Ishikawa (cell line): ENCODE measurements around the gene ODAD3.

Experiments used
- CEBPB ChIP-seq: IDR thresholded peaks from 2 replicates; pipeline ENCODE4 v1.6.1; 2012
- EGR1 ChIP-seq: IDR thresholded peaks from 2 replicates; pipeline ENCODE4 v1.6.1; 2012
- EP300 ChIP-seq: IDR thresholded peaks from 2 replicates; pipeline ENCODE4 v1.6.1; 2012; ENCODE audit warnings: borderline replicate concordance
- FOXM1 ChIP-seq: IDR thresholded peaks from 2 replicates; pipeline ENCODE4 v1.6.1; 2012; ENCODE audit warnings: low read depth, borderline replicate concordance
- NFIC ChIP-seq: IDR thresholded peaks from 2 replicates; pipeline ENCODE4 v1.6.1; 2012
- RAD21 ChIP-seq: IDR thresholded peaks from 2 replicates; pipeline ENCODE4 v1.6.1; 2012; ENCODE audit warnings: low read depth
- TAF1 ChIP-seq: IDR thresholded peaks from 2 replicates; pipeline ENCODE4 v1.6.1; 2012; ENCODE audit warnings: low read depth, mild to moderate bottlenecking
- YY1 ChIP-seq: IDR thresholded peaks from 2 replicates; pipeline ENCODE4 v1.6.1; 2012; ENCODE audit warnings: low read depth
- ZBTB7A ChIP-seq: IDR thresholded peaks from 2 replicates; pipeline ENCODE4 v1.6.1; 2012; ENCODE audit warnings: low read depth
- TF ChIP-seq, protein P1 (sequence below): IDR thresholded peaks from 2 replicates; pipeline ENCODE4 v1.6.1; 2012
- TF ChIP-seq, protein P2 (sequence below): IDR thresholded peaks from 2 replicates; pipeline ENCODE4 v1.6.1; 2012; ENCODE audit warnings: low read depth, mild to moderate bottlenecking
- TF ChIP-seq, protein P3 (sequence below): IDR thresholded peaks from 2 replicates; pipeline ENCODE4 v1.6.1; 2012

DNA sequence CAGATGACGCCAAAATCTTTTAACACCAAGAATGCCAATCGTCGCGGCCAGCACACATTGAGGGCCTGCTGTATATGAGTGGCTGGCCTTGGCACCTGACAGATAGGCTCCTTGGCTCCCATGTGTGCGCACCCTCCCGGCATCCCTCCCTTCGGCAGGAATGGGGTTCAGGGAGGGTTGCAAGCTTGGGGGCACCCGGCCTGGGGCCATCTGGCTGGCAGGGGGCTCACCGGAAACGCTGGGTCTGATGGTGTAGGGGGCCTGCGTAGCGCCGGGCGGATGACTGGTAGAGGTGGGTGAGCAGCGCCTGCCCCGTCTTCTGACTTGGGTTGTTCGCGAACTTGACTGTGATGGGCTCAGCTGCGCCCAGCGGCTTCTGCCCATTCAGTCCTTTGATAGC is 22.9 kb upstream of the ODAD3 start:
- TF ChIP-seq CEBPB (no peak), EP300 (no peak), TAF1 (no peak), YY1 (no peak), NFIC (no peak), EGR1 (no peak), RAD21 (no peak), ZBTB7A (no peak), FOXM1 (no peak)
- TF ChIP-seq, protein P1, sequence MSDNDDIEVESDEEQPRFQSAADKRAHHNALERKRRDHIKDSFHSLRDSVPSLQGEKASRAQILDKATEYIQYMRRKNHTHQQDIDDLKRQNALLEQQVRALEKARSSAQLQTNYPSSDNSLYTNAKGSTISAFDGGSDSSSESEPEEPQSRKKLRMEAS = no peak
- TF ChIP-seq, protein P2, sequence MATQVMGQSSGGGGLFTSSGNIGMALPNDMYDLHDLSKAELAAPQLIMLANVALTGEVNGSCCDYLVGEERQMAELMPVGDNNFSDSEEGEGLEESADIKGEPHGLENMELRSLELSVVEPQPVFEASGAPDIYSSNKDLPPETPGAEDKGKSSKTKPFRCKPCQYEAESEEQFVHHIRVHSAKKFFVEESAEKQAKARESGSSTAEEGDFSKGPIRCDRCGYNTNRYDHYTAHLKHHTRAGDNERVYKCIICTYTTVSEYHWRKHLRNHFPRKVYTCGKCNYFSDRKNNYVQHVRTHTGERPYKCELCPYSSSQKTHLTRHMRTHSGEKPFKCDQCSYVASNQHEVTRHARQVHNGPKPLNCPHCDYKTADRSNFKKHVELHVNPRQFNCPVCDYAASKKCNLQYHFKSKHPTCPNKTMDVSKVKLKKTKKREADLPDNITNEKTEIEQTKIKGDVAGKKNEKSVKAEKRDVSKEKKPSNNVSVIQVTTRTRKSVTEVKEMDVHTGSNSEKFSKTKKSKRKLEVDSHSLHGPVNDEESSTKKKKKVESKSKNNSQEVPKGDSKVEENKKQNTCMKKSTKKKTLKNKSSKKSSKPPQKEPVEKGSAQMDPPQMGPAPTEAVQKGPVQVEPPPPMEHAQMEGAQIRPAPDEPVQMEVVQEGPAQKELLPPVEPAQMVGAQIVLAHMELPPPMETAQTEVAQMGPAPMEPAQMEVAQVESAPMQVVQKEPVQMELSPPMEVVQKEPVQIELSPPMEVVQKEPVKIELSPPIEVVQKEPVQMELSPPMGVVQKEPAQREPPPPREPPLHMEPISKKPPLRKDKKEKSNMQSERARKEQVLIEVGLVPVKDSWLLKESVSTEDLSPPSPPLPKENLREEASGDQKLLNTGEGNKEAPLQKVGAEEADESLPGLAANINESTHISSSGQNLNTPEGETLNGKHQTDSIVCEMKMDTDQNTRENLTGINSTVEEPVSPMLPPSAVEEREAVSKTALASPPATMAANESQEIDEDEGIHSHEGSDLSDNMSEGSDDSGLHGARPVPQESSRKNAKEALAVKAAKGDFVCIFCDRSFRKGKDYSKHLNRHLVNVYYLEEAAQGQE = no peak
- TF ChIP-seq, protein P3, sequence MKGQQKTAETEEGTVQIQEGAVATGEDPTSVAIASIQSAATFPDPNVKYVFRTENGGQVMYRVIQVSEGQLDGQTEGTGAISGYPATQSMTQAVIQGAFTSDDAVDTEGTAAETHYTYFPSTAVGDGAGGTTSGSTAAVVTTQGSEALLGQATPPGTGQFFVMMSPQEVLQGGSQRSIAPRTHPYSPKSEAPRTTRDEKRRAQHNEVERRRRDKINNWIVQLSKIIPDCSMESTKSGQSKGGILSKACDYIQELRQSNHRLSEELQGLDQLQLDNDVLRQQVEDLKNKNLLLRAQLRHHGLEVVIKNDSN = no peak
